GM12891 (cell line): ENCODE data around the gene LEFTY1.

ENCODE experiments used
- POLR2A ChIP-seq: IDR thresholded peaks from 2 replicates; pipeline ENCODE4 v1.6.1; 2011; ENCODE audit warnings: low read depth, low read length, control low read depth
- TAF1 ChIP-seq: IDR thresholded peaks from 2 replicates; pipeline ENCODE4 v1.6.1; 2011; ENCODE audit warnings: low read depth, low read length, control low read depth

GRCh38 chr1:225908013-225908640, 19.2 kb upstream of the LEFTY1 start:
- no peak for TF ChIP-seq TAF1
- TF ChIP-seq POLR2A, result no peak
